ENCODE data around the gene H2AZ1. TPM values are rescaled to one million over a fixed set of nuclear protein-coding genes. Genes with fewer than 3 reads are reported as not detected.
"Not testable (repeated sequence)": the region's sequence is repeated elsewhere in the genome, so short reads cannot be mapped to it uniquely, and the experiment has no call there.

H2AZ1 gene
- total and polyA plus RNA-seq, 7 donors: 175 to 621 (median 421) TPM

DNA sequence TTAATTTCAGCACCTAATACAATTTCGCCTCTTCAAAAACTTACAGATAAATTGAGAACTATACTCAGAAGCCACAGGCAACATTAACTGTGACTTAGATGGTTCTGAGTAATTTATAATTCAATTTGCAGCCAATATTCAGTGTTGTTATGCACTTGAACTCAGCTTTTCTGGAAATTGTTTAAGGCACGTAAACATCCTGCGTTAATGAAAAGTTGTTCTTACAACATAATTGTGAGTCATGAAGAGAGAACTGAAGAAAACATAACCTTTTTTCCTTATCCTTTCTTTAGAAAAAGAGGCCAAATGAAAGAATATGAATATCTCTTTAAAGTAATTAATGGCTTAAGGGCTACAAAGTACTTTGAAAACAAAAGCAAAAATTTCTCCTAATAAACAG, 16.6 kb upstream of the H2AZ1 start:
- Histone ChIP-seq H3K27ac (no peak overlapping the region), H3K9me3 (no peaks in the 10 kb centered on the region), H3K27me3 (no peaks in the 10 kb centered on the region), H3K4me1 (no peaks in the 10 kb centered on the region), H3K36me3 (no peaks in the 10 kb centered on the region), H3K4me3 (no peak overlapping the region)
- TF ChIP-seq, protein P1, sequence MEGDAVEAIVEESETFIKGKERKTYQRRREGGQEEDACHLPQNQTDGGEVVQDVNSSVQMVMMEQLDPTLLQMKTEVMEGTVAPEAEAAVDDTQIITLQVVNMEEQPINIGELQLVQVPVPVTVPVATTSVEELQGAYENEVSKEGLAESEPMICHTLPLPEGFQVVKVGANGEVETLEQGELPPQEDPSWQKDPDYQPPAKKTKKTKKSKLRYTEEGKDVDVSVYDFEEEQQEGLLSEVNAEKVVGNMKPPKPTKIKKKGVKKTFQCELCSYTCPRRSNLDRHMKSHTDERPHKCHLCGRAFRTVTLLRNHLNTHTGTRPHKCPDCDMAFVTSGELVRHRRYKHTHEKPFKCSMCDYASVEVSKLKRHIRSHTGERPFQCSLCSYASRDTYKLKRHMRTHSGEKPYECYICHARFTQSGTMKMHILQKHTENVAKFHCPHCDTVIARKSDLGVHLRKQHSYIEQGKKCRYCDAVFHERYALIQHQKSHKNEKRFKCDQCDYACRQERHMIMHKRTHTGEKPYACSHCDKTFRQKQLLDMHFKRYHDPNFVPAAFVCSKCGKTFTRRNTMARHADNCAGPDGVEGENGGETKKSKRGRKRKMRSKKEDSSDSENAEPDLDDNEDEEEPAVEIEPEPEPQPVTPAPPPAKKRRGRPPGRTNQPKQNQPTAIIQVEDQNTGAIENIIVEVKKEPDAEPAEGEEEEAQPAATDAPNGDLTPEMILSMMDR (IDR thresholded peaks at IDR 0.05): no peak
- TF ChIP-seq POLR2A (IDR thresholded peaks at IDR 0.05): no peak
- no peak for TF ChIP-seq POLR2AphosphoS5 (IDR thresholded peaks at IDR 0.05)
- no peak for TF ChIP-seq EP300 (IDR thresholded peaks at IDR 0.05)
- intact Hi-C loops (cut with DNase I): no loop called here
- 90 to 91% methylated on average over 3 of the region's 3 CpGs for WGBS, 2 donors
- no peak for DNase-seq

DNA sequence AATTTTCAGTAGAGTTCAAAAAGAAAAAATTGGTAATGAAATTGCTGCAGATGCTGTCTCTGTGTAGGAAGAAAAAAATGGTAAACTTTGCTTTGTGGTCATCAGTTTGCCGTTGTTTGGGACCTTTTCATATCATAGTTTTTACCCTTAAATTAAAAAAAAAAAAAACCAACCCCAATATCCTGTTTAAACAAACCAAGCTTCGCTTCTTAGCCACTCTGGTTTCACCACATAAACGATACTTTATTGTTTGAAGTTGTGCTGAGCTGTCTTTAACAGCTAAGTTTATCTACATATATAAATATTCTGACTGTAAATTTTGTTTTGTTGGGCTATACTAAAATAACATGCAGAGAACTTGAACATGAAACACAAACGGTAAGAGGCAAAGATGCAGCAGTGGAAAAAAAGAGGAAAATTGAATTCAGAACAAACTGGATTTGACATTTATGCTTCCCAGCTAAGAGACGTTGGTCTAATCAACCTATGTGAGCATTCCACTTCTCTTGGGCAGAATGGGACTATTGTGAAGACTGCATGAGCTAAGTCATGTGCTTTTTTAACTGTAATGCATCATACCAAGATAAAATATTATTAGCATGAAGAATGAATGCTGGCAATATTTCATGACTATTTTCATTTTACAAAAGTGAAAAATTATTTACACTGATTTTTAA, 15.7 kb upstream of the H2AZ1 start:
- WGBS, 2 donors: 44 to 45% methylated on average over 5 of the region's 5 CpGs
- Histone ChIP-seq H3K27me3 (no peaks in the 10 kb centered on the region), H3K4me1 (no peaks in the 10 kb centered on the region), H3K4me3 (no peak overlapping the region), H3K27ac (no peak overlapping the region), H3K36me3 (no peaks in the 10 kb centered on the region), H3K9me3 (no peaks in the 10 kb centered on the region)
- DNase-seq: no peak
- intact Hi-C loops (cut with DNase I): no loop called here
- TF ChIP-seq, protein P1 (IDR thresholded peaks at IDR 0.05): no peak

DNA sequence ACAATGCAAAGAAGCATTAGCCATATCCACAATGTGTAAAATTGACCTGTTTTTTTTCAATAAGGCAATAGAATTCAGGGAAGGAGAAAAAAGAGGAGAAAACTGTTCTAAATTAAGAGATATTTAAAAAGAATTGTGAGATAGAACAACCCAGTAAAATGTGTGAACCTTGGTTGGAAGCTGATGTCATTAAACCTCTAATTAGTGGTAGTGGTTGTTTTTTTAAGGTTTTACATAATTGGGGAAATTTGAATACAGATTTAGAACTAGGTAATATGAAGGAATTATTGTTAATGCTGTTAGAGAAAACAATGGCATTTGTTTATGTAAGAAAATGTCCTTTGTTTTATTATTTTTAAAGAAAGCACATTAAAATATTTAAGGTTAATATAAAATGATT, 15.1 kb upstream of the H2AZ1 start:
- Histone ChIP-seq H3K36me3 (no peaks in the 10 kb centered on the region), H3K4me1 (no peaks in the 10 kb centered on the region), H3K4me3 (no peak overlapping the region), H3K27ac (no peak overlapping the region), H3K9me3 (no peaks in the 10 kb centered on the region), H3K27me3 (no peaks in the 10 kb centered on the region)
- intact Hi-C loops (cut with DNase I): no loop called here
- no peak for TF ChIP-seq POLR2A (IDR thresholded peaks at IDR 0.05)
- no peak for TF ChIP-seq EP300 (IDR thresholded peaks at IDR 0.05)
- no peak for TF ChIP-seq POLR2AphosphoS5 (IDR thresholded peaks at IDR 0.05)
- TF ChIP-seq, protein P1 (IDR thresholded peaks at IDR 0.05): no peak
- DNase-seq: no peak

DNA sequence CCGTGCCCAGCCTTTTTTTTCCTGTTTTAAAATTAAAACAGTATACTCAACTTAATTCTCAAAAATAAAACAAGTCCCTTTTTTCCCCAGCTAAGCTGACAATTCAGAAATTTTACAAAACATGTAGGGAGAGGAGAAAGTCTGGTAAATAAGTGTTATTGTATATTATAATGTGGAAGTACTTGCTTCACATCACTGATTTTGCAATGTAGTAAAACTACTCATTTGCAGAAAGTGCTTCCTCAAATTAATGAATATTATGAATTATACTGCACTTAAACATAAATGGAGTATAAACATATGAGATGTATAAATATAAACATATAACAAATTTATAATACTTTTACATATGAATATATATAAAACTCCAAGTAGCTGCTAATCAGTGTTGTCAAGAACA, 11.6 kb upstream of the H2AZ1 start:
- Histone ChIP-seq H3K4me1 (no peaks in the 10 kb centered on the region), H3K27me3 (no peaks in the 10 kb centered on the region), H3K27ac (no peak overlapping the region), H3K36me3 (no peaks in the 10 kb centered on the region), H3K4me3 (no peak overlapping the region), H3K9me3 (peaks cover 0 to 2% (median 0%) of the 10 kb centered on the region in 4 donors)
- 95 to 98% methylated on average over 1 of the region's 1 CpG for WGBS, 2 donors
- DNase-seq: no peak
- intact Hi-C loops (cut with DNase I): no loop called here
- TF ChIP-seq, protein P1 (IDR thresholded peaks at IDR 0.05): no peak
- TF ChIP-seq POLR2A (IDR thresholded peaks at IDR 0.05) (no peak), POLR2AphosphoS5 (IDR thresholded peaks at IDR 0.05) (no peak), EP300 (IDR thresholded peaks at IDR 0.05) (no peak)

DNA sequence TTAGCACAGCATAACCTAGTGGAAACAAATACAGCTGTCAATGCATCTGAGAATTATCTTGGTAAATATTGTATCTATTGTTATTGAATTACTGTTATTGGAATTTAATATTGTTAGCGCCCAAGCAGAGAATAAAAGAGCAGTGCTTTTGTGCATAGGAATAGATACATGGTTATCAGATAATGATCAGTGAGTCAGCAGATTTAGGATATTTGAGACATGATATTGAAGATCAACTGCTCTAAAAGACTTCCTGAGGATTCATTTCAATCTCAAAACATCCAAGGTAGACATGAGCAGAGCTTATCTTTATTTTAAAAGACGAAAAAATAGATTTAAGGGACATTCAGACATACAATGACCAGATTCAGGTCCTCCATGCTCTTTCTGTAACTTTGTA, 10.6 kb upstream of the H2AZ1 start:
- Histone ChIP-seq H3K9me3 (peaks cover 0 to 2% (median 0%) of the 10 kb centered on the region in 4 donors), H3K27me3 (no peaks in the 10 kb centered on the region), H3K4me1 (no peaks in the 10 kb centered on the region), H3K36me3 (no peaks in the 10 kb centered on the region), H3K4me3 (no peak overlapping the region), H3K27ac (no peak overlapping the region)
- intact Hi-C loops (cut with DNase I): no loop called here
- 81 to 88% methylated on average over 2 of the region's 2 CpGs for WGBS, 2 donors
- no peak for DNase-seq
- no peak for TF ChIP-seq POLR2AphosphoS5 (IDR thresholded peaks at IDR 0.05)
- no peak for TF ChIP-seq POLR2A (IDR thresholded peaks at IDR 0.05)
- TF ChIP-seq, protein P1 (IDR thresholded peaks at IDR 0.05): no peak
- TF ChIP-seq EP300 (IDR thresholded peaks at IDR 0.05): no peak

DNA sequence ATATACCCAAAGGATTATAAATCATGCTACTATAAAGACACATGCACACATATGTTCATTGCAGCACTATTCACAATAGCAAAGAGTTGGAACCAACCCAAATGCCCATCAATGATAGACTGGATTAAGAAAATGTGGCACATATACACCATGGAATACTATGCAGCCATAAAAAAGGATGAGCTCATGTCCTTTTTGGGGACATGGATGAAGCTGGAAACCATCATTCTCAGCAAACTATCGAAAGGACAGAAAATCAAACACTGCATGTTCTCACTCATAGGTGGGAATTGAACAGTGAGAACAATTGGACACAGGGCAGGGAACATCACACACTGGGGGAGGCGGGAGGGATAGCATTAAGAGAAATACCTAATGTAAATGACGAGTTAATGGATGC, 8.1 kb upstream of the H2AZ1 start:
- not testable (repeated sequence) for H3K27ac ChIP-seq, H3K36me3 ChIP-seq, H3K27me3 ChIP-seq, DNase-seq, H3K4me1 ChIP-seq, H3K4me3 ChIP-seq, H3K9me3 ChIP-seq
- whole genome bisulfite sequencing, 2 donors: 97 to 98% methylated on average over 3 of the region's 3 CpGs
- intact Hi-C loops (cut with DNase I): loop anchor here (10.0 kb wide), 1 partner anchor 1387 kb away; the partner anchor contains the start of gene PPP3CA
